H7 (cell line): Measurements from ENCODE around the gene RBM19. TPM values are rescaled to one million over a fixed set of nuclear protein-coding genes. Genes with fewer than 3 reads are reported as not detected.
A peak's percentile ranks its signal among the peaks of the same experiment; 100 is the strongest.
"Not testable (repeated sequence)": the region's sequence is repeated elsewhere in the genome, so short reads cannot be mapped to it uniquely, and the experiment has no call there.

ENCODE experiments used
- DNase-seq: peaks from one replicate; pipeline ENCODE4 v3.0.0; 2012
- H3K27me3 ChIP-seq: 2 replicates; pipeline ENCODE4 v1.6.0; 2011; ENCODE audit warnings: mild to moderate bottlenecking, low read length; ENCODE audit not compliant: control insufficient read depth, insufficient read depth
- H3K36me3 ChIP-seq: replicated peaks from 2 replicates; pipeline ENCODE4 v1.5.1; 2011; ENCODE audit warnings: low read length; ENCODE audit not compliant: control insufficient read depth, insufficient read depth
- H3K4me3 ChIP-seq: 2 replicates; pipeline ENCODE4 v1.5.1; 2011; ENCODE audit warnings: low read depth, mild to moderate bottlenecking, control low read depth, low read length, moderate library complexity; ENCODE audit not compliant: insufficient read depth
- total RNA-seq: library from RNA; depleted of rRNA; stranded (reverse); fragments of >200 nt; shearing (Covaris generic); gene quantifications from 2 replicates; pipeline ENCODE4 v1.2.3, GENCODE V29; 2014; rRNA removed

Gene RBM19, protein sequence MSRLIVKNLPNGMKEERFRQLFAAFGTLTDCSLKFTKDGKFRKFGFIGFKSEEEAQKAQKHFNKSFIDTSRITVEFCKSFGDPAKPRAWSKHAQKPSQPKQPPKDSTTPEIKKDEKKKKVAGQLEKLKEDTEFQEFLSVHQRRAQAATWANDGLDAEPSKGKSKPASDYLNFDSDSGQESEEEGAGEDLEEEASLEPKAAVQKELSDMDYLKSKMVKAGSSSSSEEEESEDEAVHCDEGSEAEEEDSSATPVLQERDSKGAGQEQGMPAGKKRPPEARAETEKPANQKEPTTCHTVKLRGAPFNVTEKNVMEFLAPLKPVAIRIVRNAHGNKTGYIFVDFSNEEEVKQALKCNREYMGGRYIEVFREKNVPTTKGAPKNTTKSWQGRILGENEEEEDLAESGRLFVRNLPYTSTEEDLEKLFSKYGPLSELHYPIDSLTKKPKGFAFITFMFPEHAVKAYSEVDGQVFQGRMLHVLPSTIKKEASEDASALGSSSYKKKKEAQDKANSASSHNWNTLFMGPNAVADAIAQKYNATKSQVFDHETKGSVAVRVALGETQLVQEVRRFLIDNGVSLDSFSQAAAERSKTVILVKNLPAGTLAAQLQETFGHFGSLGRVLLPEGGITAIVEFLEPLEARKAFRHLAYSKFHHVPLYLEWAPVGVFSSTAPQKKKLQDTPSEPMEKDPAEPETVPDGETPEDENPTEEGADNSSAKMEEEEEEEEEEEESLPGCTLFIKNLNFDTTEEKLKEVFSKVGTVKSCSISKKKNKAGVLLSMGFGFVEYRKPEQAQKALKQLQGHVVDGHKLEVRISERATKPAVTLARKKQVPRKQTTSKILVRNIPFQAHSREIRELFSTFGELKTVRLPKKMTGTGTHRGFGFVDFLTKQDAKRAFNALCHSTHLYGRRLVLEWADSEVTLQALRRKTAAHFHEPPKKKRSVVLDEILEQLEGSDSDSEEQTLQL
- 36.1 and 42.6 TPM in 2 replicates for total RNA-seq

DNA sequence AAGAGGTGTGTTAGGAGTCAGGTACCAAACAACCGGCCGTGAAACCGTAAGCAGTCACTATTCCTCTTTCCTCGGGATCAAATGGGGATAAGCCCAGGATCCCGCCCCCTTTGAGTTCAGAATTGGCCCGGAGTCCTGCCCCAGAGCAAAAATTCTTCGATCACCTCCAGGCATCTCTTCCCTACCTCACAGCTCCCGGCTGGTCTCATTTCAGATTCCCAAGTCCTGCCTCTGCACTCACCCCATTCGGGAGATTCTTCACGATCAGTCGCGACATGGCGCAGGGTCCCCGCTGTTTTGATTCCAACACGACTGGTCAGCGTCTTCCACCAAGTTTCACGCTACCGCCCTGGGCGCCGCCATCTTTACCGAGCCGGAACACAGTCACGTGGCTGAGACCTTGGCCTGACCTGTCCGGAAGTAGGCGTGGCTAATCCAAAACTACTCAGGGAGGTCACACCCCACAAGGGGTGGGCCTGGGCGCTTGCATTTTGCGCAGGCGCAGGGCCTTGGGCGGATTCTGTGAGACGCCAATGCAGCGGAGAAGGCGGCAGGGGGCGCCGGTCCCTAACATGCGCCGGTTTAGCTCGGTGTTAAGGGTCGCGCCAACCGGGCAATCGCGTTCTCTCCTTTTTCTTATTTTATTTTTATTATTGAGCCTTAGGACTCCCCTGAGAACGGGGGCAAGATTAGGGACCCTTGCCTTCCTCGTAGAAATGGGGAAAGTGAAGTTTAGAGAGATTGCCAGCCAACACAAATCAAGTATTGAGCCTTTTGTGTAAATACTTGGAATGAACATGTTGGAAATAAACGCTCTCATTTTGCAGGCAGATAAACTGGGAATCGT lies at the start of gene RBM19:
TSS of gene RBM19 (minus strand) at position 375 of the 847 bp plus-strand sequence. CDS start at position 277, 98 bp downstream.
- DNase-seq, result peak; percentile 97
- Histone ChIP-seq H3K36me3 (peaks cover 5% of the 10 kb centered on the region), H3K27me3 (peaks cover 2% of the 10 kb centered on the region; the same call in 1 of the 2 replicates), H3K4me3 (peak within 1 kb of the TSS; percentile 55)

DNA sequence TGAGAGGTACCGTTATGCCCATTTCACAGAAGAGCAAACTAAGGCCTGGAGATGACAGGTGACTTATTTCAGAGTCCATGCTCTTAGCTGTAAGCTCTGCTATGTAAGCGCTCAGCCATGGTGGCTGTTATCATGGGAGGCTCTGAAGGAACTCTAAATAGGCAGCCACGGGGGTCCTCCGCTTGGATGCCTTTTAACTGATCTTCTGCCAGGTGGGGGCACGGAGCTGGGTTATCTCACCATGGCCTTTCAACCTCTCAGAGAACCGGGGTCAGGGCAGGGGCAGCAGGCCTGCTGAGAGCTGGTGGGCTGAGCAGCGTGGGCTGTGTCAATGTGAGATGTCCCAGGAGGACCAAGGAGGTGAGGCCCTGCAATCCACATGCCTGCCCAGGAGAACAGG lies 49.7 kb upstream of the RBM19 start:
- no peak for DNase-seq
- no peaks in the 10 kb centered on the region for H3K36me3 ChIP-seq
- no peak overlapping the region for H3K4me3 ChIP-seq
- no peaks in the 10 kb centered on the region; the same call in none of the 2 replicates for H3K27me3 ChIP-seq

DNA sequence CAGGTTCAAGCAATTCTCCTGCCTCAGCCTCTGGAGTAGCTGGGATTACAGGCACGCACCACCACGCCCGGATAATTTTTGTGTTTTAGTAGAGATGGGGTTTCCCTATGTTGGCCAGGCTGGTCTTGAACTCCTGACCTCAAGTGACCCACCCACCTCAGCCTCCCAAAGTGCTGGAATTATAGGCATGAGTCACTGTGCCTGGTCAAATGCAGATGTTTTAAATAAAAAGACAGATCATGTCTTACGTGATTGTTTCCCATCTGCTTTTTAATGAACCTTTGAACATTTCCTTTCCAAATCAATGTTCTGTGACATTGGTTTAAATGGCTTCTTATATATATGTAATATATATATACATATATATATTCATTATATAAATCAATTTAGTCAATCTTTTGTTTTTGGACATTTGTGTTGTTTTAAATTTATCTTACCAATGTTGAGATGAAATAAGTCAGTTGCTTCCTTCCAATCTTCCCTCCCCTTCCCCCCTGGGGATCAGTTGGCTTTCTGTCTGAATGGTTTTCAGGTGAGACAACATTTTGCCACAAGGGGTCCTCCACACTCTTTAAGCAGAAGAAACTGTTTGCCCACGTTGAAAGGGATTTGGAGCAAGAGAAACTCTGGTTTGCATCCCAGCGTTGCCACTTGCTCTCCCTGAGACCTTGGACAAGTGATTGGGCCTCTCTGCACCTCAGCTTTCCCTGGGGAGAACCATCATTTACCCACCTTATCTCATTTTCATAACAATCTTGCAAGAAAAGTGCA lies 47.6 kb upstream of the RBM19 start:
- no peaks in the 10 kb centered on the region for H3K36me3 ChIP-seq
- H3K27me3 ChIP-seq, result no peaks in the 10 kb centered on the region; the same call in none of the 2 replicates
- DNase-seq, result peak; percentile 84
- H3K4me3 ChIP-seq, result no peak overlapping the region

DNA sequence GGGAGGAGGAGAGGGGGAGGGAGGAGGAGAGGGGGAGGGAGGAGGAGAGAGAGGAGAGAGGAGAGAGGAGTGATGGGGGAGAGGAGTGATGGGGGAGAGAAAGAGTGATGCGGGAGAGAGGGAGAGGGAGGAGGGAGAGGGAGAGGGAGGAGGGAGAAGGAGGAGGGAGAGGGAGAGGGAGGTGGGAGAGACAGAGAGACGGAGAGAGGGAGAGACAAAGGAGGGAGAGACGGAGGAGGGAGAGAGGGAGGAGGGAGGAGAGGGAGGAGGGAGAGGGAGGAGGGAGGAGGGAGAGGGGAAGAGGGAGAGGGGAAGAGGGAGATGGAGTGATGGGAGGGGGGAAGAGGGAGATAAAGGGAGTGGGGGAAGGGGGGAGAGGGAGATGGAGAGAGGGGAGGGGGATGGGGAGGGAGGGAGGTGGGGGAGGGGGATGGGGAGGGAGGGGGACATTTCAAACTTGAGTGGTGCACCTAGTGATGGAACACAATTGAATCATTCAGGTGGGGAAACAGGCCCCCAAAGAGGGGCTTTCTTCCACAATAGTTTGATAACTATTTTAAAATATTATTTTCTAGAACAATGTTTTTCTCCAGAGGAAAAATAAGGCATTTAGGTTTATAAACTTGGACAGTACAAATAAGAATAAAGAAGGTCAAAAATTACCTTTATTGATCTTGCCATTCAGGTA lies 46.8 kb upstream of the RBM19 start:
- H3K36me3 ChIP-seq, result no peaks in the 10 kb centered on the region
- H3K27me3 ChIP-seq, result no peaks in the 10 kb centered on the region; the same call in none of the 2 replicates
- DNase-seq, result no peak
- H3K4me3 ChIP-seq, result no peak overlapping the region

DNA sequence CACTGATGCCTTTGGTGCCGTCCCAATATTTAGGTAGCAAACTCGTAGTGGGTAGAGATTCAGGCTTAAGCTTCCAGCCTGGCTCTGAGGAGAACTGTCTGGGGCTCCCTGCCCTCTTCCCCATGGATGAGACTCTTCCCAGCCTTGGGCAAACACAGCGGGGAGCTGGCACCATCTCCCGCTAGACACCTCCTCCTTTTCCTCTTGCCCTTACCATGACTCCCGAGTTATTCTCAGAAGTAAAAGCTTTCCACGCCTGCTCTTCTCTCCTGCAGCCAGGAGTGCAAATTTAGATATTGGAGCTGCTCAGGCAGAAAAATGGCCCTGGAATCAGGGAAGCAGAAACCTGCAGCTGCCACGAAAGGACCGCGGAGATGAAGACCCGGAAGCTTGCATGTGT lies 45.6 kb upstream of the RBM19 start:
- Histone ChIP-seq H3K4me3 (no peak overlapping the region), H3K36me3 (no peaks in the 10 kb centered on the region), H3K27me3 (no peaks in the 10 kb centered on the region; the same call in 1 of the 2 replicates)
- DNase-seq, result no peak

DNA sequence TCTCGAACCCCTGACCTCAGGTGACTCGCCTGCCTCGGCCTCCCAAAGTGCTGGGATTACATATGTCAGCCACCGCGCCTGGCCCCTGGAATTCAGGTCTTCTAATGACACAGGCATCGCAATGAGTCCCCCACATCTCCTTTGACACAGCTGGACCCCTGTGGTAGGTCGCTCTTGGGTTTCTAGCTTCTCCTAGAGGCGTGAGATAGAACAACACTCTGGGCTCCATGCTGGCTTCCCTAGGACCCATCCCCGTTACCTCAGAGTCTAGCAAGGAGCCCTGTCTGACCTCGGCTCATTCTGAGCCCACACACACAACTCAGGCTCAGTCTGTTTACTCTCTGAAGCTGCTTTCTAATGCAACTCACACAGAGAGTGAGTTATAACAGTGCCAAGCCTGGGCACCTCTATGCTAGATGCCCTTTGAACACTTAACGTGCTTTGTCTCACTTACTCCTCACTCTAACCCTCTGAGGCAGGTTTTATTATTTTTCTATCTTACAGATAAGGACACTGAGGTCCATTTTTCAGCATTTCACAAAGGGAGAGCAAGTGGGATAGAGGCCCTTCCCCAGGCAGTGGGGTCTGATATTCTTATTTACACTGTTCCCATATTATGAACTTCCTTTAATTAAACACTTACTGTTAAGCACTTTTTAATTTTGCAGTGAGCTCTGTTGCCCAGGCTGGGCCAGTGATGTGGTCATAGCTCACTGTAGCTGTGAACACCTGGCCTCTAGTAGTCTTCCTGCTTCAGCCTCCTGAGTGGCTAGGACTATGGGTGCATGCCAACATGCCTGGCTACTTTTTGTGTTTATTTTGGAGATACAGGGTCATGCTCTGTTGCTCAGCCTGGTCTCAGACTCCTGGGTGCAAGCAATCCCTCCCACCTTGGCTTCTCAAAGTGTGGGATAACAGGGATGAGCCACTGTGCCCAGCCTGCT lies 40.6 kb upstream of the RBM19 start:
- H3K27me3 ChIP-seq, result no peaks in the 10 kb centered on the region
- H3K36me3 ChIP-seq, result no peaks in the 10 kb centered on the region
- peak; percentile 30 for DNase-seq

DNA sequence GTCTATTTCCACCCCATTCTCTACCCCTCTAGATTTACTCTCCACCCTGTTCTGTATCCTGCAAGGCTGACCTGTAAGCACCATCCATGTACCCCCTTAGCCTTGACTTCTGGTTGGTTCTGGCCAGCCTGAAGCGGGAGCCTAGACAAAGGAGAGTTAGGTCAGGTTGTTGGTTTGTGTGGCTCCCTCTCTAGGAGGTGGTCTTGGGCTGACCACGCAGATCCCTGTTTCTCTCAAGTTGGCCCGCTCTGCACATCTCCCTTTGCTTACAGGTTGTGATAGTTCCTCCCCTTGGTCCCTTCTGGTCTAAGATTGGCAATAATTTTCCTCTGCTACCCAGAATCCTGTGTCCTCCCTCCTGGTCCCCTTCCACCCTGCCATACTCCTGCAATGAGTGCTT lies 38.3 kb upstream of the RBM19 start:
- Histone ChIP-seq H3K36me3 (no peaks in the 10 kb centered on the region), H3K27me3 (no peaks in the 10 kb centered on the region), H3K4me3 (no peak overlapping the region)
- DNase-seq, result no peak

More for the DNA sequence above, 40.6 kb upstream of the RBM19 start:
- H3K4me3 ChIP-seq, result no peak overlapping the region

DNA sequence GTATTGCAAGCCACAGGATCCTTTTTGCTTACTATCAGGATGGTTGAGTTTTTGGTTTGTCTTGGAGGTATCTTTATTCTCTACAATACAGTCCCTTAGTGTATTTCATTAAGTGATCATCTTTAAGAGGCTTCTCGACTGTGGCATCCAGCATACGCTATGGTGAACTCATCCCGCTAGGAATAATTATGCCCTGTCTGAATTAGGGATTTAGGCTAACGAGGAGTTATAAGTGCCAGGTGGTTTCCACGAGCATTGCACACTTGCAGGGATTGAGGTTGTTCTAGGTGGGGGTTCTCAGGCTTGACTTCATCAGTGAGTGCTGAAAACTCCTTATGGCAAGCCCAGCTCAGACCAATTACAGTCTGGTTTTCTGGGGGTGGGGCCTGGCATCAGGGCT lies 37.2 kb upstream of the RBM19 start:
- Histone ChIP-seq H3K4me3 (no peak overlapping the region), H3K27me3 (no peaks in the 10 kb centered on the region), H3K36me3 (no peaks in the 10 kb centered on the region)
- DNase-seq, result no peak

DNA sequence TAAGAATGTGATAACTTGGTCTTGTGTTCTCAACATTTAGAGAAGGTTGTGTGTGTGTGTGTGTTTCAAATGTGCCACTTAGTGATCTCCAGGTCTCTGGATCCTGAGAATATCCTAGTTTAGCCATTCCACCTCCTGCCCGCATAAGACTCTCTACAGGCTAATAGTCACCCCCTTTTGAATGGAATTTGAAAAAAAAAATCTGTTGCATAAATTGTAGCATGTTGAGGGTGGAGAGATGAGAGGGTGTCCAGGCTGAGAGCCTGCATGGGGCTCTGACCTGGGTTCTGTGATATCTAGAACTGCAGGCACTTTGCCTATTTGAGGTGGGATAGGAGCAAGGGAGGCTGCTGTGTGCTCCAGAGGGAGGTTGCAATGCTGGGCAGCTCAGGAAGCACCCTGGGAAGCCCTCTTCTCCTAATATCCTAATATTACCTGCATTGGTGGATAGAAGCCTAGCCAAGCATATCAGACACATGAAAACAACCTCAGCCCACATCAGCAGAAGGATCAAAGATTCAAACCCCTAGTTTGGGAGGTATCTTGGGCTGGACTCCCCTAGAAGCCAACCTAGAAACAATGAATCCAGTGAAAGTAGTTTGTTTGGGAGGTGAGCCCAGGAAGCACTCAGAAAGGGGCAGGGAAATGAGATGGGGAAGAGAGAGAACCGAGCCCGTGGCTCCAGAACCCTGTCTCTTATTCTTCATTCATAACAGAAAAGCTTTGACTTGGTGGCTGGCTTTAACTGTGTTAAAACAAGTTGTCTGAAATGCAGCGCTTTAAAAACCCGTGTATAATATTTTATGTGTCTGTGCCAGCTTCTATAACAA lies 35.6 kb upstream of the RBM19 start:
- H3K36me3 ChIP-seq, result no peaks in the 10 kb centered on the region
- H3K27me3 ChIP-seq, result peaks cover 3% of the 10 kb centered on the region; the same call in 1 of the 2 replicates
- H3K4me3 ChIP-seq, result no peak overlapping the region
- DNase-seq, result no peak

DNA sequence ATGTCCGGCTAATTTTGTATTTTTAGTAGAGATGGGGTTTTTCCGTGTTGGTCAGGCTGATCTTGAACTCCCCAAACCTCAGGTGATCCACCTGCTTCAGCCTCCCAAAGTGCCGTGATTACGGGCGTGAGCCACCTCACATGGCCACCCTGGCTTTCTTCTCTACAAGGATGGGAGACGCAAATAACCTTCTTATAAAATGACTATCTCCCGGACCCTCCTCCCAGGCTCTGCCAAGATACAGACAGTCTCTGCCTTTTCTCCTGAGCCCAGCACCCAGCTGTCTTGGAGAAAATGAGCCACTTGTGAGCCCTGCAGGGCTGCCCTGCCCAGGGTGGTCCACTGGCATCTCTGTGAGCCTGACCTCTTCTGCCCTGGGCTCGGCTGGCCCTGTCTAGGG lies 34.7 kb upstream of the RBM19 start:
- DNase-seq, result no peak
- Histone ChIP-seq H3K36me3 (no peaks in the 10 kb centered on the region), H3K27me3 (peaks cover 3% of the 10 kb centered on the region; the same call in 1 of the 2 replicates), H3K4me3 (no peak overlapping the region)

DNA sequence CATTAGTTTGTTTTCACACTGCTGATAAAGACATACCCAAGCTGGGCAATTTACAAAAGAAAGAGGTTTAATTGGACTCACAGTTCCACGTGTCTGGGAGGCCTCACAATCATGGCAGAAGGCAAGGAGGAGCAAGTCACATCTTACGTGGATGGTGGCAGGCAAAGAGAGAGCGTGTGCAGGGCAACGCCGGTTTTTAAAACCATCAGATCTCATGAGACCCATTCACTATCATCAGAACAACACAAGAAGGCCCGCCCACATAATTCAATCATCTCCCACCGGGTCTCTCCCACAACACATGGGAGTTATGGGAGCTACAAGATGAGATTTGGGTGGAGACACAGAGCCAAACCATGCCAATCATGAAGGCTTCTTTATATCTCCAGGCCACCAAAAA lies 34.1 kb upstream of the RBM19 start:
- not testable (repeated sequence) for H3K36me3 ChIP-seq, H3K4me3 ChIP-seq, DNase-seq, H3K27me3 ChIP-seq
